GM18508 (cell line): ENCODE measurements around the gene TMEM266.

ENCODE experiments used
- ATAC-seq: cut with Tn5 transposase; IDR thresholded peaks from one replicate; pipeline ENCODE4 v1.9.1; 2021; ENCODE audit warnings: moderate number of reproducible peaks; ENCODE audit not compliant: insufficient read depth, unreplicated experiment

The TMEM266 gene

DNA sequence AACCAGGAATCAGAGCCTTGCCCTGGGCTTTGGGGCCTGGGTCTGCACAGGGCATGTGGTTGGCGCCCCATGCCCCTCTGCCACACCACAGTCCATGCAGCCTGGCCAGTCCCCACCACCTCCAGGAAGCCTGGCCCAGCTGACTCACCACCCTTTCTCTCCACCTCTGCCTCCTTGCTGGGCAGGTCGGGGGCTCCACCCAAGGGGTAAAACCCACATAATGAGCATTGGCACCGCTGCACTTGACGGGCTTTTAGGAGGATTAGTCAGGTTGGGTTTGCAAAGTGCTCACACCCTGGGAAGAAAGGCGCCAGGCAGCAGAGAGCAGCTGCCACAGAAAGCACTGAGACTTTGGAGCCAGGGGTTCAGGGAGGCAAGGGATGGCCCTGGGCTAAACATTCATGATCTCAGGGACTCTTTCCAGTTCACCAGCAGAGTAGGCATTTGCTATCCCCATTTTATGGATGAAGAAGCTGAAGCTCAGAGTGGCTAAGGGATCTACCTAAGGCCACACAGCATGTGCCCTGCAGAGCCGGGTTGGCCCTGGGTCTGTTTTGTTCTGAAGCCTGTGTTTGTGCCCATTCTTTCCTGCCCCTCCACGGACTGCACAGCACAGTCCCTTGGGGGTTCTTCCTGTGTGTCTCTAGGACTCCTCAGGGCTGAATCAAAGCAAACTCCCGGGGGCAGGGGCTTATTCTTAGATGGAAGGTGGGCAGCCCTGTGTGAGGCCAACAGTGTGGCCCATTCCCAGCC, 138.1 kb downstream of the TMEM266 start:
- ATAC-seq, result no peak

GRCh38 chr15:76198456-76199105, 138.8 kb downstream of the TMEM266 start:
- no peak for ATAC-seq

GRCh38 chr15:76199106-76200082, 139.6 kb downstream of the TMEM266 start:
- no peak for ATAC-seq

DNA sequence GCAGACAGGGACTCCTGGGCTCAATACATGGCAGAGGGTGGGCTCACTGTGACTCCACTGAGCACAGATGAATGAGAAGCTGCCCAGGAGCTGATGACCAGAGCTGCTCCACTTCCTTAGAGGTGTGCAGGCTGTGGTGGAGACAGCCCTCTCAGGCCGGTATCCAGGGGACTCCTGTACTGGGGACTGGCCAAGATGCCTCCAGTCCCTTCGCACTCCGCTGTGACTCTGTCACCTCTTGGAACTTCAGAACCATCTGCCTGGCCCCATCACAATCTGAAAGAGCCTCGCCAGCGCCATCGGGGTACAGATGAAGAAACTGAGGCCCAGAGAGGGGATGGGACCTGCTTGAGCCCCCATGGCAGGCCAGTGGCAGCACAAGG, 140.3 kb downstream of the TMEM266 start:
- ATAC-seq, result no peak

- no peak for ATAC-seq
Measured at GRCh38 chr15:76200641-76201105, 140.9 kb downstream of the TMEM266 start.

GRCh38 chr15:76201536-76202255, 141.9 kb downstream of the TMEM266 start:
- no peak for ATAC-seq

DNA sequence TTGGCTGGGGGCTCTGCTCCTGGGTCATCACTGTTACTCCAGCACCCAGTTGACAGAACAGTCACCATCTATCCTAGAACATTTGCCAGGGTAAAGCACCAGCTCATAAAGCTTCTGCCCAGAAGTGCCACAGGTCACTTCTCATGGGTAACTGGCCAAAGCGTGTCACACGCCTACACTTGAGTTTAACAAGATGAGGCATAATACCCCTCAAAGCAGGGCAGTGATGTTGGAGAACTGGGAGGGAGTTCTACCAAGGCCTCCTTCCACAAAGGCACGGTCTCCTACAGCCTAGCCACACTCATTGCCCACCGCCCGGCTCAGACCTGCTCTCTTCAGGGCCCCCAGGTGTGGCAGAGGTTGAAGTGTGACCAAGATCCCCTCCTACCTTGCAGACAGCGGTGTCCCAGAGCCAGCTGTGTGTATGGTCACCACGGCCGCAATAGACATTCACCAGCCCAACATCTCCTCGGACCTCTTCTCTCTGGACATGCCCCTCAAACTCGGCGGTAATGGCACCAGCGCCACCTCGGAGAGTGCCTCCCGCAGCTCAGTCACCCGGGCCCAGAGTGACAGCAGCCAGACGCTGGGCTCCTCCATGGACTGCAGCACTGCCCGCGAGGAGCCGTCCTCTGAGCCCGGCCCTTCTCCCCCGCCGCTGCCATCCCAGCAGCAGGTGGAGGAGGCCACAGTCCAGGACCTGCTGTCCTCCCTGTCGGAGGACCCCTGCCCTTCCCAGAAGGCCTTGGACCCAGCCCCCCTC, 143.7 kb downstream of the TMEM266 start:
- no peak for ATAC-seq

DNA sequence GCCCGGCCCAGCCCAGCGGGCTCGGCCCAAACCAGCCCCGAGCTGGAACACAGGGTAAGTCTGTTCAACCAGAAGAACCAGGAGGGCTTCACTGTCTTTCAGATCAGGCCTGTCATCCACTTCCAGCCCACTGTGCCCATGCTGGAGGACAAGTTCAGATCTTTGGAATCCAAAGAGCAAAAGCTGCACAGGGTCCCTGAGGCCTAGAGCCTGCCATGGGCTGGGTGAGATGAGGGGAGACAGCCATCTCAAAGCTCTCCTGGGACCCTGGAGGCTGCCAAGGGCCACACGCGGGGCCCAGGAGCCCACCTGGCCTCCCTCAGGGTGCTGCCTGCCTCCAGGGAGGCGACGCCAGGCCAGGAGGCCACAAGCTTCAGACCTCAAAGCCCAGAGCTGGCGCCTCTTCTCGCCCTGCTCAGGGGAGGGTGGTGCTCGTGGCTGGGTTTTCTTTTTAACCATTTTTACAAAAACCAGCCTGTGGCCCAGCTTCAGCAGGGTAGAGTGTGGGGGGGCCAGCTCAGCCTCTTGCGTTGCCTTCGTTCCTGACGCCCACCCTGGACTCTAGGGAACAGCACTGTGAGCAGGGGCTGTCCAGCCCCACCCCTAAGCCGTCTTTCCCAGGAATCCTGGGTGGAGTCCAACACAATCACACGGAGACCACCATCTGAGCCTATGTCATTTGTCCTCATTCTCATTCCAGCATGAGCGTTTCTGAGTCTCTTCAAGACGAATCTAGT, 144.5 kb downstream of the TMEM266 start:
- ATAC-seq, result no peak

DNA sequence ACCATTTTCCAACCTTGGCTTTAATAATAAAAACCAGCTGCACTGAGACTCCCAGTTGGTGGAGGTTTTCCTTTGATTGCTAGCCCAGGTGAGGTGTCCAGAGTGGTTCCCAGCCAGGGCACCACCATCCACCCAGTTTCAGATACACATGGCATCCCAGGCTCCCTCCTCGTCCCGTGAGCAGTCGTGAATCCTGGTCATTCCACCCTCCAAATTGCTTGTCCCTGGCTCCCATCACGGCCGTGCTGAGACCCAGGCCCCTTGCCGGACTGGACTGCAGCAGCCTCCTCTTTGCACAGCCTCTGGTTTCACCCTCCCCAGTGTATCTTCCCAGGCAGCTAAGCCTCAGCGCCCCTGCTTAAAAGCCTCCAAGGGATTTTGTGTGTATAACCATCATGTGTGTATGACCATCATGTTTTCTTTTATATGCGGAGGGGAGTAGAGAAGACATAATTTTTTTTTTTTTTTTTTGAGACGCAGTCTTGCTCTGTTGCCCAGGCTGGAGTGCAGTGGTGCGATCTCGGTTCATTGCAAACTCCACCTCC, 145.2 kb downstream of the TMEM266 start:
- no peak for ATAC-seq

GRCh38 chr15:76206325-76206976, 146.7 kb downstream of the TMEM266 start:
- ATAC-seq, result no peak

DNA sequence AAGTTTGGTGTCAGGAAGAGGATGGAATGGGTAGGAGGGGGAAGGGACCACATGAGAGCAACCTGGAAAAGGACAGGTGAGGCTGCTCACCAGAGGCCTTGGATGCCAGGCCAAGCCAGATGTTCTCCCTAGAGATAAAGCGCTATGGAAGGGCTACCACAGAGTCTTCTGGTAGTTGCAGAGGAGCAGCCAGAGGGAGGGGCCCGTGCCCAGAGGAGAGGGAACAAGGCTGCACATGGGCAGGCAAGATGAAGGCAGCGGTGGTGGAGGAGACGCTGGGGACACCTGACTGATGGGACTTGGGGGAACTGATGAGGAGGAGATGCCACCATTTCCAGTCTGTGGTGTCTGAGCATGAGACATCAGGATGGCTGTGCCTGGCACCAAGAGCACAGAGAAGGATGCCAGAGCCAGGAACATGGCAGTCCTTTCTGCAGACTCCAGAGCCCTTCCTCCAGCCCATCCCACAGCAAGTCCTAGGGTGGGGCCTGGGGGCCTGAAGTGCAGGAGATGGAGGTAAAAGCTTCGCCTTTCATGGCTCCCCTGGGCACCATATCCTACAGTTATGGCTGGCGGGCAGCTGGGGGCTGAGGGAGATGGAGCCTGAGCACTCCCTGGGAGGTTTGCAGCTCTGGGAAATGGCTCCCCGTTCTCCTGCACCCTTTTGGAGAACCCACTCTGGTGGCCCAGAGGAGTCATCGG, 148.4 kb downstream of the TMEM266 start:
- ATAC-seq, result no peak

GRCh38 chr15:76208786-76209424, 149.1 kb downstream of the TMEM266 start:
- ATAC-seq, result no peak

DNA sequence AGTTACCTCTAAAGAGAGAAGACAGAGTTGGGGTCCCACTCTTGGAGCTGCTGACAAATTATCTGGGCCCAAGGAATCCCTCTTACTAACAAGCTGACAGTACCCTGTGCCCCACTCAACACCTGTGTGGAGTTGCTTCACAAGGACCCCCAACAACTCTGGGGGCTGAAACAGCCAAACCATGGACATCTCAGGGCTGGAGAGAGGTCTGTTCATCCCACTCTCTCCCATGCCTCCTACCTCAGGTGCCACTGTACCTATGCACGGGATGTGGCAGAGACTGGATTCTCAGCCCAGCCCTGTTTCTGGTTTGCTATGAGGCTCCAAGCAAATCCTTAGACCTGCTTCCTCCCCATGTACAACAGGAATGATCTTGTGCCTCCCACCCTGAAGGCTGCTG, 149.7 kb downstream of the TMEM266 start:
- no peak for ATAC-seq

DNA sequence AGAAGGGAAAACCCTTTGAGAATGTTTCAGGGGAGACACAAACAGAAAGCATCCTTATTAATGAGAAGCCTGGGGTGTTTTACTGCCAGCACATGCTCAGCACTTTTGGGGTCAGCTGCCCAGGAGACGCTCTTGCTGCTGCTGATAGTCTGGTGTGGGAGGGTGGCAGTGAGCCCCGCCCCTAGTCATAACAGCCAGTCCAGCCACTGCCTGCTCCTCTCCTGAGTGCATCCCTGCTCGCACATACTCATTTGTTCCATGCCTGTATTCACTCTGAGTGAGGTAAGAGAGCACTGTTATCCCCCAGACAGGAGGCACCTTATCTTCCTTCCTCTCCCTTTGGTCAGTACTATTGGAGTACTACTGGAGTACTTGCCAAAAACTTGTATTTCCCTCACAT, 150.2 kb downstream of the TMEM266 start:
- ATAC-seq, result no peak

- no peak for ATAC-seq
Measured at GRCh38 chr15:76215634-76216033, 155.8 kb downstream of the TMEM266 start.

- no peak for ATAC-seq
Measured at GRCh38 chr15:76217029-76217881, 157.5 kb downstream of the TMEM266 start.
